GM23338 (cell line): ENCODE data around the gene LRRC40. TPM values are rescaled to one million over a fixed set of nuclear protein-coding genes. Genes with fewer than 3 reads are reported as not detected.

Experiments
- ATAC-seq: fragments of 200-7000 bp; cut with Tn5 transposase; 3 replicates; pipeline ENCODE4 v1.9.1; 2020
- DNase-seq: peaks from one replicate; pipeline ENCODE4 v3.0.0-alpha.2; 2015; ENCODE audit warnings: low spot score
- H2AFZ ChIP-seq: fragments of 200-600 bp; sonication (generic); 2 replicates; pipeline ENCODE4 v1.8.0; 2016; ENCODE audit warnings: antibody characterized with exemption, mild to moderate bottlenecking, moderate library complexity
- H3F3A ChIP-seq: fragments of 200-600 bp; sonication (generic); replicated peaks from 2 replicates; pipeline ENCODE4 v1.8.0; 2017; ENCODE audit warnings: antibody characterized with exemption, mixed run types, low read depth
- H3K27ac ChIP-seq: fragments of 200-600 bp; sonication (generic); 2 replicates; pipeline ENCODE4 v1.6.1; 2016; ENCODE audit warnings: low read depth
- H3K27me3 ChIP-seq: fragments of 200-600 bp; sonication (generic); 2 replicates; pipeline ENCODE4 v1.8.0; 2016; ENCODE audit warnings: mild to moderate bottlenecking, mixed run types, moderate library complexity; ENCODE audit not compliant: insufficient read depth
- H3K36me3 ChIP-seq: fragments of 200-600 bp; sonication (generic); 2 replicates; pipeline ENCODE4 v1.8.0; 2016; ENCODE audit warnings: mild to moderate bottlenecking; ENCODE audit not compliant: insufficient read depth
- H3K4me1 ChIP-seq: fragments of 200-600 bp; sonication (generic); 2 replicates; pipeline ENCODE4 v1.8.0; 2016; ENCODE audit warnings: mild to moderate bottlenecking, moderate library complexity; ENCODE audit not compliant: insufficient read depth
- H3K4me2 ChIP-seq: fragments of 200-600 bp; sonication (generic); 2 replicates; pipeline ENCODE4 v1.7.1; 2017; ENCODE audit warnings: mixed run types
- H3K4me3 ChIP-seq: fragments of 200-600 bp; sonication (generic); 2 replicates; pipeline ENCODE4 v1.6.1; 2016; ENCODE audit warnings: mixed run types
- H3K79me2 ChIP-seq: fragments of 200-600 bp; sonication (generic); replicated peaks from 2 replicates; pipeline ENCODE4 v1.8.0; 2017; ENCODE audit warnings: mild to moderate bottlenecking; ENCODE audit not compliant: insufficient read depth
- H3K9me2 ChIP-seq: fragments of 200-600 bp; sonication (generic); 2 replicates; pipeline ENCODE4 v1.8.0; 2017; ENCODE audit not compliant: insufficient read depth
- H4K20me1 ChIP-seq: fragments of 200-600 bp; sonication (generic); replicated peaks from 2 replicates; pipeline ENCODE4 v1.8.0; 2017; ENCODE audit warnings: mild to moderate bottlenecking; ENCODE audit not compliant: insufficient read depth
- H3K27ac Mint-ChIP-seq: 2 replicates; pipeline ENCODE4 v1.8.0; 2020; ENCODE audit warnings: inconsistent platforms, mild to moderate bottlenecking, moderate library complexity, mixed read lengths
- H3K27me3 Mint-ChIP-seq: 3 replicates; pipeline ENCODE4 v1.8.0; 2022; ENCODE audit warnings: low read depth, mild to moderate bottlenecking, moderate library complexity, mixed read lengths, inconsistent platforms; ENCODE audit not compliant: insufficient read depth, poor library complexity
- H3K36me3 Mint-ChIP-seq: 3 replicates; pipeline ENCODE4 v1.8.0; 2021; ENCODE audit warnings: low read depth, mild to moderate bottlenecking, inconsistent platforms, moderate library complexity, mixed read lengths
- H3K4me1 Mint-ChIP-seq: 3 replicates; pipeline ENCODE4 v1.8.0; 2020; ENCODE audit warnings: mild to moderate bottlenecking, inconsistent platforms, mixed read lengths
- H3K4me3 Mint-ChIP-seq: 3 replicates; pipeline ENCODE4 v1.8.0; 2021; ENCODE audit warnings: moderate library complexity, mild to moderate bottlenecking, inconsistent platforms, mixed read lengths
- H3K9me3 Mint-ChIP-seq: 3 replicates; pipeline ENCODE4 v1.8.0; 2020; ENCODE audit warnings: moderate library complexity, mild to moderate bottlenecking, inconsistent platforms, mixed read lengths
- CREB1 ChIP-seq: fragments of 250-450 bp; sonication (Bioruptor Pico); IDR thresholded peaks from 2 replicates; pipeline ENCODE4 v1.5.0; 2020; ENCODE audit warnings: low read depth, mild to moderate bottlenecking, moderate library complexity
- CTCF ChIP-seq, 2 experiments: fragments of 200-600 bp in 1 of 2; sonication (generic) in 1 of 2; conservative IDR thresholded peaks; 2 replicates each; pipeline versions ENCODE4 v1.5.1 to v1.6.1; 2016 to 2017; ENCODE audit warnings: antibody characterized with exemption in 2 of 2, low read depth in 2 of 2, mild to moderate bottlenecking in 2 of 2, moderate library complexity in 1 of 2
- EZH2 ChIP-seq: fragments of 200-600 bp; sonication (generic); IDR thresholded peaks from one replicate; pipeline ENCODE4 v1.8.0; 2017; ENCODE audit warnings: antibody characterized with exemption, mild to moderate bottlenecking, low read depth; ENCODE audit not compliant: unreplicated experiment
- EZH2phosphoT487 ChIP-seq: fragments of 200-600 bp; sonication (generic); IDR thresholded peaks from one replicate; pipeline ENCODE4 v1.8.1; 2018; ENCODE audit warnings: antibody characterized with exemption; ENCODE audit not compliant: unreplicated experiment
- JUNB ChIP-seq: IDR thresholded peaks from one replicate; pipeline ENCODE4 v1.6.1; 2016; ENCODE audit warnings: antibody characterized with exemption; ENCODE audit not compliant: unreplicated experiment
- NANOG ChIP-seq: IDR thresholded peaks from 2 replicates; pipeline ENCODE4 v1.6.1; 2016; ENCODE audit warnings: antibody characterized with exemption, borderline replicate concordance
- POLR2AphosphoS5 ChIP-seq: IDR thresholded peaks from 2 replicates; pipeline ENCODE4 v1.6.1; 2016; ENCODE audit warnings: antibody characterized with exemption, low read depth
- REST ChIP-seq: IDR thresholded peaks from one replicate; pipeline ENCODE4 v1.6.1; 2018; ENCODE audit warnings: antibody characterized with exemption; ENCODE audit not compliant: unreplicated experiment
- STAT1 ChIP-seq: IDR thresholded peaks from one replicate; pipeline ENCODE4 v1.6.1; 2016; ENCODE audit warnings: antibody characterized with exemption; ENCODE audit not compliant: unreplicated experiment
- ZNF114 ChIP-seq: fragments of 250-450 bp; sonication (Bioruptor Pico); IDR thresholded peaks from 2 replicates; pipeline ENCODE4 v1.5.0; 2020; ENCODE audit warnings: mild to moderate bottlenecking, moderate library complexity
- ZNF331 ChIP-seq: fragments of 250-450 bp; sonication (Bioruptor Pico); IDR thresholded peaks from 2 replicates; pipeline ENCODE4 v1.5.0; 2020; ENCODE audit warnings: low read depth, mild to moderate bottlenecking, moderate library complexity
- ZNF462 ChIP-seq: fragments of 250-450 bp; sonication (Bioruptor Pico); IDR thresholded peaks from 2 replicates; pipeline ENCODE4 v1.5.0; 2020; ENCODE audit warnings: mild to moderate bottlenecking, moderate library complexity
- polyA plus RNA-seq: library from polyadenylated mRNA; unstranded; fragments of >200 nt; fragmentation: Nextera tagmentation; extraction: Ambion mirVana; gene quantifications from 2 replicates; pipeline ENCODE4 v1.2.1, GENCODE V29; 2016
- total RNA-seq: library from RNA; depleted of rRNA; stranded (reverse); fragments of >200 nt; shearing (Covaris generic); gene quantifications from 2 replicates; pipeline ENCODE4 v1.2.3, GENCODE V29; 2014

The LRRC40 gene
- total and polyA plus RNA-seq, 2 experiments from 2014 or later = 33.9 to 50.5 TPM

- TF ChIP-seq REST = no peak
- TF ChIP-seq ZNF331 = no peak
- no peak for TF ChIP-seq NANOG
- TF ChIP-seq ZNF114 (CRISPR knock-in tag) = no peak
- TF ChIP-seq STAT1 = no peak
- no peak for TF ChIP-seq CREB1
- no peak for TF ChIP-seq EZH2
- no peak for TF ChIP-seq EZH2phosphoT487
- TF ChIP-seq CTCF (conservative IDR thresholded peaks at IDR 0.05; ENCODE audit: low read depth in 2 of 2) = no peak
These were observed 22.1 kb upstream of the LRRC40 start (continued) for GRCh38 chr1:70227439-70227838.

- H3K4me2 ChIP-seq = no peak overlapping the region
- H3K27me3 Mint-ChIP-seq = peaks cover 4% of the 10 kb centered on the region
- H3K4me1 Mint-ChIP-seq = peaks cover 31% of the 10 kb centered on the region; the same call in 2 of the 3 replicates
- H3K27ac ChIP-seq = no peak overlapping the region
- no peak overlapping the region for H3K4me3 ChIP-seq
- H4K20me1 ChIP-seq = peaks cover 8% of the 10 kb centered on the region
- H3K36me3 ChIP-seq = peaks cover 31% of the 10 kb centered on the region
- H3K27me3 ChIP-seq = no peaks in the 10 kb centered on the region
- peaks cover 8% of the 10 kb centered on the region; the same call in 1 of the 2 replicates for H3K4me1 ChIP-seq
- H3K4me3 Mint-ChIP-seq = no peak overlapping the region
- DNase-seq (no peak), ATAC-seq (no peak)
- no peaks in the 10 kb centered on the region for H3K9me3 Mint-ChIP-seq
- no peaks in the 10 kb centered on the region for H3K9me2 ChIP-seq
- H3K36me3 Mint-ChIP-seq = peaks cover 59% of the 10 kb centered on the region
- peaks cover 86% of the 10 kb centered on the region for H3K79me2 ChIP-seq
- H3F3A ChIP-seq = peaks cover 2% of the 10 kb centered on the region; the same call in 1 of the 2 replicates
- H2AFZ ChIP-seq = no peak overlapping the region
- H3K27ac Mint-ChIP-seq = 0 out of 2 replicates have a peak overlapping the region, but pooled peaks have one; percentile 46
- TF ChIP-seq STAT1 (no peak), JUNB (no peak), CTCF (conservative IDR thresholded peaks at IDR 0.05; ENCODE audit: low read depth in 2 of 2) (no peak), ZNF114 (CRISPR knock-in tag) (no peak), ZNF462 (CRISPR knock-in tag) (no peak), ZNF331 (no peak), EZH2phosphoT487 (no peak), POLR2AphosphoS5 (no peak)
These were observed 19.6 kb upstream of the LRRC40 start for GRCh38 chr1:70224954-70225353.
